K562 (cell line): ENCODE data around the gene PRAC1. TPM values are rescaled to one million over a fixed set of nuclear protein-coding genes. Genes with fewer than 3 reads are reported as not detected.

ENCODE experiments used
- ATAC-seq: fragments of 200-7000 bp; cut with Tn5 transposase; 3 replicates; pipeline ENCODE4 v1.9.1; 2020; ENCODE audit warnings: moderate library complexity
- BruUV-seq: library from RNA; stranded (reverse); fragments of 400-500 nt; replicated peaks from 2 replicates; lab custom pipeline; 2021; lab: Mats Ljungman, UMichigan
- CTCF ChIA-PET: fragments of 300-600 bp; formaldehyde crosslinking; extraction: SDS; loops from one replicate; lab custom pipeline; 2021; ENCODE audit warnings: low intra/inter-chr PET ratio; lab: Yijun Ruan, JAX
- POLR2A ChIA-PET: fragments of 300-600, 350-650 bp; sonication (Branson Sonifier 250); formaldehyde crosslinking; extraction: SDS; loops from one replicate; lab custom pipeline; 2021; ENCODE audit warnings: antibody characterized with exemption, inconsistent platforms; lab: Yijun Ruan, JAX
- DNase-seq, 4 experiments: peaks; one replicate each; pipeline versions ENCODE4 v3.0.0 to v3.0.0-alpha.2; 2011 to 2018; ENCODE audit warnings: low spot score in 3 of 4, mixed read lengths in 3 of 4; ENCODE audit errors: extremely low read depth in 1 of 4
- FAIRE-seq: peaks from 2 replicates; lab custom pipeline; 2011; peaks lifted over from hg19 to GRCh38; lab: Jason Lieb, UNC
- H2AFZ ChIP-seq: 2 replicates; pipeline ENCODE4 v1.6.0; 2011; ENCODE audit warnings: low read depth, low read length, control low read depth, inconsistent platforms
- H3K27ac ChIP-seq: fragments of 200-600 bp; 3 replicates; pipeline ENCODE4 v1.8.0; 2011; ENCODE audit warnings: low read depth, mild to moderate bottlenecking, control low read depth, inconsistent platforms, low read length, moderate library complexity, mixed read lengths; ENCODE audit errors: extremely low read depth
- H3K27me3 ChIP-seq, 2 experiments: fragments of 300-600 bp in 1 of 2; 2 replicates in 1 of 2; 3 replicates in 1 of 2; pipeline versions ENCODE4 v1.6.0 to v1.8.0; 2011; ENCODE audit warnings: inconsistent platforms in 2 of 2, low read length in 2 of 2, mild to moderate bottlenecking in 1 of 2, mixed read lengths in 1 of 2, moderate library complexity in 1 of 2; ENCODE audit not compliant: control insufficient read depth in 2 of 2, insufficient read depth in 2 of 2
- H3K36me3 ChIP-seq: fragments of 300-600 bp; 3 replicates; pipeline ENCODE4 v1.8.0; 2011; ENCODE audit warnings: mild to moderate bottlenecking, low read length, inconsistent platforms; ENCODE audit not compliant: control insufficient read depth, insufficient read depth
- H3K4me1 ChIP-seq, 2 experiments: fragments of 200-600 bp in 1 of 2; replicated peaks in 1 of 2; 2 replicates in 1 of 2; 3 replicates in 1 of 2; pipeline versions ENCODE4 v1.5.1 to v1.8.0; 2011; ENCODE audit warnings: inconsistent platforms in 2 of 2, low read length in 2 of 2, mild to moderate bottlenecking in 1 of 2, mixed read lengths in 1 of 2, moderate library complexity in 1 of 2; ENCODE audit not compliant: control insufficient read depth in 2 of 2, insufficient read depth in 2 of 2
- H3K4me2 ChIP-seq: 2 replicates; pipeline ENCODE4 v1.6.1; 2011; ENCODE audit warnings: low read length, control low read depth, inconsistent platforms, mixed read lengths; ENCODE audit not compliant: insufficient read depth
- H3K4me3 ChIP-seq: fragments of 200-600 bp; sonication (generic), shearing (Covaris generic); 2 replicates; pipeline ENCODE4 v1.5.1; 2016; ENCODE audit warnings: control low read depth, inconsistent platforms
- H3K79me2 ChIP-seq: fragments of 200-600 bp; 3 replicates; pipeline ENCODE4 v1.8.0; 2011; ENCODE audit warnings: low read length, inconsistent platforms; ENCODE audit not compliant: control insufficient read depth, insufficient read depth
- H3K9ac ChIP-seq, 2 experiments: 2 replicates each; pipeline versions ENCODE4 v1.6.0 to v1.6.1; 2011; ENCODE audit warnings: low read depth in 2 of 2, low read length in 2 of 2, control low read depth in 1 of 2, inconsistent platforms in 1 of 2, mild to moderate bottlenecking in 1 of 2, mixed read lengths in 1 of 2; ENCODE audit not compliant: insufficient read depth in 1 of 2
- H3K9me1 ChIP-seq: one replicate; pipeline ENCODE4 v1.6.0; 2011; ENCODE audit warnings: inconsistent platforms, mild to moderate bottlenecking, low read length, moderate library complexity; ENCODE audit not compliant: control insufficient read depth, insufficient read depth
- H3K9me3 ChIP-seq: replicated peaks from 2 replicates; pipeline ENCODE4 v1.5.1; 2011; ENCODE audit warnings: low read depth, low read length, inconsistent platforms; ENCODE audit not compliant: control insufficient read depth, insufficient read depth
- H4K20me1 ChIP-seq: replicated peaks from 2 replicates; pipeline ENCODE4 v1.6.1; 2011; ENCODE audit warnings: low read length, inconsistent platforms, mixed read lengths; ENCODE audit not compliant: control insufficient read depth, insufficient read depth
- CXXC5 ChIP-seq: fragments of 250-450 bp; sonication (Bioruptor Pico); IDR thresholded peaks from 2 replicates; pipeline ENCODE4 v1.8.0; 2022; ENCODE audit warnings: inconsistent platforms, mild to moderate bottlenecking, moderate library complexity
- ELF4 ChIP-seq: fragments of 450-650 bp; formaldehyde crosslinking; IDR thresholded peaks from 2 replicates; pipeline ENCODE4 v1.4.0; 2022; ENCODE audit warnings: missing genetic modification characterization
- EP400 ChIP-seq: fragments of 450-650 bp; IDR thresholded peaks from 2 replicates; pipeline ENCODE4 v1.6.1; 2017; ENCODE audit warnings: antibody characterized with exemption, mild to moderate bottlenecking, moderate library complexity
- HDAC1 ChIP-seq, 2 experiments: fragments of 450-650 bp; IDR thresholded peaks; 2 replicates each; pipeline ENCODE4 v1.6.1; 2016 to 2017; ENCODE audit warnings: inconsistent platforms in 1 of 2, mild to moderate bottlenecking in 1 of 2, moderate library complexity in 1 of 2
- MCM2 ChIP-seq: fragments of 450-650 bp; IDR thresholded peaks from 2 replicates; pipeline ENCODE4 v1.6.1; 2017; ENCODE audit warnings: low read depth, mild to moderate bottlenecking
- NFYB ChIP-seq: IDR thresholded peaks from 2 replicates; pipeline ENCODE4 v1.6.1; 2011; ENCODE audit warnings: mild to moderate bottlenecking, moderate library complexity; ENCODE audit not compliant: insufficient read length; ENCODE audit errors: extremely low read depth
- NRF1 ChIP-seq, 2 experiments: fragments of 450-650 bp; IDR thresholded peaks in 1 of 2; conservative IDR thresholded peaks in 1 of 2; 2 replicates each; pipeline ENCODE4 v1.6.1; 2014; ENCODE audit warnings: mild to moderate bottlenecking in 2 of 2
- RERE ChIP-seq: sonication (generic); formaldehyde crosslinking; IDR thresholded peaks from 2 replicates; pipeline ENCODE4 v1.8.0; 2023; ENCODE audit warnings: missing genetic modification reagents, mild to moderate bottlenecking, borderline replicate concordance
- SLC30A9 ChIP-seq: fragments of 250-450 bp; sonication (Bioruptor Pico); IDR thresholded peaks from 2 replicates; pipeline ENCODE4 v1.8.0; 2022; ENCODE audit warnings: mild to moderate bottlenecking, moderate library complexity
- TCF3 ChIP-seq: sonication (generic); formaldehyde crosslinking; IDR thresholded peaks from 2 replicates; pipeline ENCODE4 v1.4.0; 2020; ENCODE audit warnings: mild to moderate bottlenecking, missing genetic modification reagents
- ZBED1 ChIP-seq: IDR thresholded peaks from 2 replicates; pipeline ENCODE4 v1.6.1; 2014
- ZNF512 ChIP-seq: IDR thresholded peaks from 2 replicates; pipeline ENCODE4 v1.6.1; 2016; ENCODE audit warnings: missing genetic modification characterization, missing compliant biosample characterization
- ZNF696 ChIP-seq: fragments of 250-450 bp; sonication (Bioruptor Pico); conservative IDR thresholded peaks from 2 replicates; pipeline ENCODE4 v1.4.0; 2020; ENCODE audit warnings: mild to moderate bottlenecking, moderate library complexity
- WGBS: fragments of 100-300 bp; shearing (Covaris generic); methylation state at CpG from one replicate; pipeline ENCODE4 v1.1.6; 2016; ENCODE audit warnings: low coverage, mixed read lengths; ENCODE audit not compliant: insufficient coverage; ENCODE audit errors: missing lambda C conversion rate; 5-methylcytosine and 5-hydroxymethylcytosine counted together
- in situ Hi-C: fragments of 300-500 bp; cut with MboI; formaldehyde crosslinking; loops from 4 replicates; pipeline ENCODE4 v1.15.0; 2018; ENCODE audit warnings: inconsistent platforms, mixed read lengths
- intact Hi-C: fragments of 100-400 bp; cut with micrococcal nuclease; formaldehyde crosslinking; loops from 2 replicates; pipeline ENCODE4 v1.14.2; 2022
- polyA plus RNA-seq, 8 experiments: library from polyadenylated mRNA; depleted of rRNA in 4 of 8; stranded (reverse) in 5 of 8; unstranded in 3 of 8; fragments of >200 nt; fragmentation: Nextera tagmentation in 2 of 8; fragmentation: Illumina TruSeq in 1 of 8; extraction: Ambion mirVana in 2 of 8; extraction: Trizol in 1 of 8; gene quantifications; 2 replicates each; pipeline versions ENCODE4 v1.2.1 to v1.2.3, GENCODE V29; 2011 to 2014; ENCODE audit warnings: inconsistent platforms in 1 of 8, missing spikeins in 1 of 8
- total RNA-seq, 7 experiments: library from RNA; depleted of rRNA in 6 of 7; stranded (reverse); fragments of >200 nt in 6 of 7; fragmentation: Illumina TruSeq in 2 of 7; extraction: Trizol in 2 of 7; gene quantifications; 2 replicates each; pipeline versions ENCODE4 v1.2.1 to v1.2.3, GENCODE V29; 2011 to 2021; ENCODE audit warnings: low replicate concordance in 1 of 7

The PRAC1 gene
- total and polyA plus RNA-seq, 9 of the 15 experiments (the other 6 are each of a cell fraction or from before 2014, with no cell fraction given), result not detected

DNA sequence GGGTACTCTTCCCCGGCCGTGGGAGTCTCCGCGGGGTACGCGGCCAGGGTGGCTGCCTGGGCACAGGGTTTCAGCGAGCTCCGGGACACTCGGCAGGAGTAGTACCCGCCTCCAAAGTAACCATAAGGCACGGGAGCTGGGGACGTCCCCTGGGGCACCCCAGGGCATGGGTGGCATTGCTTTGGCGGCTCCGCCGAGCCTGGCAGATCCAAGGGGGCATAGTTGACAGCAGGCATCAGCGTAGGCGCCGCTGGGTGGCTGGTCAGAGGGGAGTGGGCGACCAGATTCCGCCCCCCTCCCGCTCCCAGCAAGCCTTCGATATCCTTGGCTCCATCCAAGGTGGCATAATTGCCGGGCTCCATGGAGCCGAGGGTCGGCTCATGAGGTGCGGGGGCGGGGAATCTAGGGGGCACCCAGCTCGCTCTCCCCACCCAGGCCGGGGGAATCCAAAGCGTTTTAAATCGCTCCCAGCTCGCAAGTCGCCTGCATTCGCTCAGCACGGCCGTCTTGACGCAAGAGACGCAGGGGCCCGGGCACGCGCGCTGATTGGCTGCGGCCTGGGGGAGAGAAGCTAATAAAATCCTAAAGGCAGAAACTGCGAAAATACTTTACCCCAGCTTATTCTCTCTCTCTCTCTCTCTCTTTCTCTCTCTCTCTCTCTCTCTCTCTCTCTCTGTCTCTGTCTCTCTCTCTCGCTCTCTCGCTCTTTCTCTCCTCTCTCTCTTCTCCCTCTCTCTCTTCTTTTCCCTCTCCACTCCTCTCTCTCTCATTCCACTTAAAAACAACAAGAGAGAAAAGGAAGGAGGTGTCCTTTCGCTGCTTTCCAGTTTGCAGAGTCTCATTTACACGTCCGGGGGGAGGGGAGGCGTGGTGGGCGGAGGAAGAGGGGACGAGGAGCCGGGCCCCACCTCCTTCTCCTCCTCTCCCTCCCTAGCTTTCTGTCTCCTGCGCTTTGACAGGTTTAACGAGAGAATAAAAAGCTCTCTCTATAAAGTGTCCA lies 6.2 kb upstream of the PRAC1 start, which contains the start of gene HOXB13:
Gene HOXB13 (minus strand): TSS at position 519 of the 1,000 bp plus-strand sequence. CDS start 157 bp downstream, at position 362.
- DNase-seq (peak; percentile 39 to 63 (median 55)), FAIRE-seq (no peak), ATAC-seq (0 out of 3 replicates have a peak, but pooled peaks have one; percentile 22)
- Histone ChIP-seq H3K27ac (no peak within 1 kb of the TSS), H3K27me3 (peaks cover 70 to 78% of the 10 kb centered on the region in 2 experiments), H3K9me3 (no peaks in the 10 kb centered on the region), H3K4me2 (no peak within 1 kb of the TSS), H2AFZ (peak within 1 kb of the TSS; percentile 38; the same call in 1 of the 2 replicates), H3K9ac (no peak within 1 kb of the TSS), H3K4me1 (peaks cover 0 to 24% of the 10 kb centered on the region in 2 experiments; a peak in 2 of 5 replicates), H3K4me3 (no peak within 1 kb of the TSS), H4K20me1 (no peaks in the 10 kb centered on the region; the same call in none of the 2 replicates), H3K36me3 (no peaks in the 10 kb centered on the region), H3K79me2 (no peaks in the 10 kb centered on the region), H3K9me1 (no peaks in the 10 kb centered on the region)
- intact Hi-C loops, result no loop called here
- in situ Hi-C loops, result no loop called here
- 17% methylated on average over 38 of the region's 55 CpGs for WGBS
- TF ChIP-seq EP400 (no peak), CXXC5 (CRISPR knock-in tag) (peak; percentile 31), ZNF512 (peak; percentile 77), TCF3 (CRISPR knock-in tag) (no peak), RERE (CRISPR knock-in tag) (no peak), NFYB (peak; percentile 36), ELF4 (CRISPR knock-in tag) (peak; percentile 67; the same call in 1 of the 2 replicates), MCM2 (no peak), ZNF696 (no peak), ZBED1 (no peak), HDAC1 (IDR thresholded peaks at IDR 0.05) (0 out of 4 replicates have a peak, but pooled peaks of 1 of the 2 experiments have one; percentile 28), NRF1 (conservative IDR thresholded peaks at IDR 0.05 in 1 of 2, IDR thresholded peaks at IDR 0.05 in 1 of 2) (peak; percentile 37 to 45; a peak in 2 of 4 replicates), SLC30A9 (CRISPR knock-in tag) (no peak)
- ChIA-PET POLR2A (interaction anchor here (0.6 to 1.4 kb wide), 4 partner anchors 9 to 41 kb away, joined by 3 to 4 read pairs (median 3); no protein-coding TSS in a partner anchor), CTCF (interaction anchor here (0.7 kb wide), 1 partner anchor 63 kb away, joined by 3 read pairs; no protein-coding TSS in a partner anchor)
- BruUV-seq, result no TSS peak
